Small intestine (tissue), 16 donors: ENCODE data around the gene DNAJA2. TPM values are rescaled to one million over a fixed set of nuclear protein-coding genes. Genes with fewer than 3 reads are reported as not detected.

Experiments used
- DNase-seq, 2 donors: peaks; one replicate each; pipeline versions ENCODE4 v3.0.0 to v3.0.0-alpha.2; 2013
- FAIRE-seq: peaks from 2 replicates; lab custom pipeline; 2012; peaks lifted over from hg19 to GRCh38; lab: Jason Lieb, UNC
- H3K27ac ChIP-seq, 3 donors: one replicate each; pipeline ENCODE4 v1.5.1; 2013; ENCODE audit warnings: low read length in 2 of 3, mild to moderate bottlenecking in 2 of 3, control low read depth in 1 of 3, inconsistent platforms in 1 of 3, low read depth in 1 of 3, moderate library complexity in 1 of 3
- H3K27me3 ChIP-seq, 3 donors: one replicate each; pipeline ENCODE4 v1.6.1; 2013; ENCODE audit warnings: low read length in 3 of 3, inconsistent platforms in 1 of 3; ENCODE audit not compliant: control insufficient read depth in 3 of 3, insufficient read depth in 3 of 3
- H3K36me3 ChIP-seq, 3 donors: one replicate each; pipeline ENCODE4 v1.6.1; 2013; ENCODE audit warnings: low read length in 3 of 3, inconsistent platforms in 1 of 3, low read depth in 1 of 3, mild to moderate bottlenecking in 1 of 3, moderate library complexity in 1 of 3; ENCODE audit not compliant: control insufficient read depth in 3 of 3, insufficient read depth in 2 of 3
- H3K4me1 ChIP-seq, 3 donors: one replicate each; pipeline ENCODE4 v1.6.1; 2013; ENCODE audit warnings: low read length in 2 of 3, inconsistent platforms in 1 of 3, low read depth in 1 of 3, mild to moderate bottlenecking in 1 of 3, moderate library complexity in 1 of 3; ENCODE audit not compliant: control insufficient read depth in 3 of 3, insufficient read depth in 2 of 3
- H3K4me3 ChIP-seq, 3 donors: one replicate each; pipeline ENCODE4 v1.5.1; 2013; ENCODE audit warnings: low read length in 3 of 3, control low read depth in 1 of 3, inconsistent platforms in 1 of 3, low read depth in 1 of 3, mild to moderate bottlenecking in 1 of 3, moderate library complexity in 1 of 3
- H3K9me3 ChIP-seq, 2 donors: one replicate each; pipeline ENCODE4 v1.6.1; 2013; ENCODE audit warnings: low read depth in 1 of 2, low read length in 1 of 2; ENCODE audit not compliant: control insufficient read depth in 2 of 2, insufficient read depth in 1 of 2
- WGBS, 3 donors: extraction: QIAGEN DNeasy Blood & Tissue Kit; methylation state at CpG; one replicate each; pipeline ENCODE4 v1.1.7; 2013; 5-methylcytosine and 5-hydroxymethylcytosine counted together
- long read RNA-seq, 10 donors: transcript quantifications; one replicate each; lab custom pipeline, GENCODE V29; 2026
- polyA plus RNA-seq, 4 donors: library from polyadenylated mRNA; stranded (reverse) in 3 of 4; unstranded in 1 of 4; fragments of 200-250 nt in 3 of 4; fragments of 120-200 nt in 1 of 4; gene quantifications; one replicate each; pipeline versions ENCODE4 v1.2.1 to v1.2.3, GENCODE V29; 2013
- donor health status: healthy with polysubstance abuse.
- donor health status: control.
- donor health status: control.
- donor health status: Bipolar disorder and iron deficiency.
- donor health status: healthy.

The DNAJA2 gene
- 10 to 100 TPM; 33.4 to 46.0 (median 39.4) TPM for polyA plus RNA-seq
- long read RNA-seq, donor 1, result 0 reads
- long read RNA-seq, donor 2, transcript DNAJA2-201 (9 exons, 3,122 nt), result major isoform, 5 of 5 reads
- long read RNA-seq, donor 2, partial matches to known transcripts, result 0 of 5 reads
- long read RNA-seq, donor 2, other reads (novel, unspliced or antisense), result 0 of 5 reads
- long read RNA-seq, donor 3, transcript DNAJA2-201 (9 exons, 3,122 nt), result major isoform, 10 of 10 reads
- long read RNA-seq, donor 3, partial matches to known transcripts, result 0 of 10 reads
- long read RNA-seq, donor 3, other reads (novel, unspliced or antisense), result 0 of 10 reads
- long read RNA-seq, donor 4, result 0 reads
- long read RNA-seq, donor 5, partial matches to known transcripts, result 0 of 5 reads
- long read RNA-seq, donor 5, other reads (novel, unspliced or antisense), result 0 of 5 reads
- long read RNA-seq, donor 6, transcript DNAJA2-201 (9 exons, 3,122 nt), result major isoform, 11 of 11 reads
- long read RNA-seq, donor 6, partial matches to known transcripts, result 0 of 11 reads
- long read RNA-seq, donor 6, other reads (novel, unspliced or antisense), result 0 of 11 reads
- long read RNA-seq, donor 7, transcript DNAJA2-201 (9 exons, 3,122 nt), result major isoform, 47 of 63 reads
- long read RNA-seq, donor 7, partial matches to known transcripts, result 16 of 63 reads
- long read RNA-seq, donor 7, other reads (novel, unspliced or antisense), result 0 of 63 reads
- long read RNA-seq, donor 8, partial matches to known transcripts, result 0 of 2 reads
- long read RNA-seq, donor 8, other reads (novel, unspliced or antisense), result 0 of 2 reads
- long read RNA-seq, donor 9, transcript DNAJA2-201 (9 exons, 3,122 nt), result major isoform, 5 of 5 reads
- long read RNA-seq, donor 9, partial matches to known transcripts, result 0 of 5 reads
- long read RNA-seq, donor 9, other reads (novel, unspliced or antisense), result 0 of 5 reads
- long read RNA-seq, donor 10, transcript DNAJA2-201 (9 exons, 3,122 nt), result major isoform, 11 of 19 reads
- long read RNA-seq, donor 10, partial matches to known transcripts, result 7 of 19 reads
- long read RNA-seq, donor 10, other reads (novel, unspliced or antisense), result 0 of 19 reads

GRCh38 chr16:46973207-46973995 is at the start of gene DNAJA2:
Gene DNAJA2, minus strand, starts transcription at chr16:46973674. Its CDS starts 102 bp downstream, at chr16:46973572.
- 0 to 1% (median 0%) methylated on average over 52 to 86 of the region's 86 CpGs for WGBS, 3 donors
- peaks cover 0 to 11% (median 4%) of the 10 kb centered on the region in 3 donors for H3K36me3 ChIP-seq
- H3K4me3 ChIP-seq, result peak within 1 kb of the TSS; percentile 79 to 99 (median 85)
- H3K27ac ChIP-seq, result peak within 1 kb of the TSS; percentile 97 to 99 (median 99)
- peak; percentile 88 to 97 for DNase-seq
- peaks cover 2 to 6% (median 3%) of the 10 kb centered on the region in 3 donors for H3K4me1 ChIP-seq
- no peak for FAIRE-seq
- no peaks in the 10 kb centered on the region for H3K27me3 ChIP-seq
- no peaks in the 10 kb centered on the region for H3K9me3 ChIP-seq

GRCh38 chr16:47019568-47019967 is 46.1 kb upstream of the DNAJA2 start:
- no peak for FAIRE-seq
- H3K4me1 ChIP-seq, result no peaks in the 10 kb centered on the region
- no peaks in the 10 kb centered on the region for H3K27me3 ChIP-seq
- whole genome bisulfite sequencing, 3 donors, result 84 to 93% (median 85%) methylated on average over 2 of the region's 2 CpGs
- no peaks in the 10 kb centered on the region for H3K9me3 ChIP-seq
- H3K36me3 ChIP-seq, result no peaks in the 10 kb centered on the region
- H3K27ac ChIP-seq, result no peak overlapping the region
- no peak for DNase-seq
- H3K4me3 ChIP-seq, result no peak overlapping the region

- H3K27ac ChIP-seq, result no peak overlapping the region
- H3K36me3 ChIP-seq, result no peaks in the 10 kb centered on the region
- no peak overlapping the region for H3K4me3 ChIP-seq
- H3K4me1 ChIP-seq, result no peaks in the 10 kb centered on the region
- no peaks in the 10 kb centered on the region for H3K27me3 ChIP-seq
- no peaks in the 10 kb centered on the region for H3K9me3 ChIP-seq
- 47 to 54% (median 50%) methylated on average over 14 of the region's 14 CpGs for WGBS, 3 donors
- peak; percentile 53 to 57 for DNase-seq
- FAIRE-seq, result no peak
These were observed 44.9 kb upstream of the DNAJA2 start for GRCh38 chr16:47018223-47018891.

GRCh38 chr16:47017636-47018035 is 44.2 kb upstream of the DNAJA2 start:
- no peak overlapping the region for H3K4me3 ChIP-seq
- WGBS, 3 donors, result 82 to 88% (median 84%) methylated on average over 5 of the region's 5 CpGs
- no peaks in the 10 kb centered on the region for H3K9me3 ChIP-seq
- FAIRE-seq, result no peak
- no peaks in the 10 kb centered on the region for H3K4me1 ChIP-seq
- H3K36me3 ChIP-seq, result no peaks in the 10 kb centered on the region
- H3K27me3 ChIP-seq, result no peaks in the 10 kb centered on the region
- no peak overlapping the region for H3K27ac ChIP-seq
- no peak for DNase-seq

- DNase-seq, result peak in 1 of 2 donors; percentile 33
- H3K4me1 ChIP-seq, result no peaks in the 10 kb centered on the region
- FAIRE-seq, result no peak
- H3K4me3 ChIP-seq, result no peak overlapping the region
- H3K36me3 ChIP-seq, result no peaks in the 10 kb centered on the region
- H3K27me3 ChIP-seq, result no peaks in the 10 kb centered on the region
- no peaks in the 10 kb centered on the region for H3K9me3 ChIP-seq
- WGBS, 3 donors, result 57 to 72% (median 61%) methylated on average over 6 of the region's 6 CpGs
- H3K27ac ChIP-seq, result no peak overlapping the region
These were observed 43.2 kb upstream of the DNAJA2 start for GRCh38 chr16:47016700-47017133.

GRCh38 chr16:47013910-47014309 is 40.4 kb upstream of the DNAJA2 start:
- H3K36me3 ChIP-seq, result no peaks in the 10 kb centered on the region
- FAIRE-seq, result no peak
- no peak for DNase-seq
- 85 to 93% (median 90%) methylated on average over 24 to 25 of the region's 25 CpGs for WGBS, 3 donors
- no peaks in the 10 kb centered on the region for H3K27me3 ChIP-seq
- H3K4me1 ChIP-seq, result no peaks in the 10 kb centered on the region
- H3K4me3 ChIP-seq, result no peak overlapping the region
- no peaks in the 10 kb centered on the region for H3K9me3 ChIP-seq
- H3K27ac ChIP-seq, result no peak overlapping the region

- FAIRE-seq (no peak), DNase-seq (no peak)
- Histone ChIP-seq H3K27ac (no peak overlapping the region), H3K9me3 (no peaks in the 10 kb centered on the region), H3K36me3 (no peaks in the 10 kb centered on the region), H3K4me1 (no peaks in the 10 kb centered on the region), H3K4me3 (no peak overlapping the region), H3K27me3 (no peaks in the 10 kb centered on the region)
- 90 to 95% (median 91%) methylated on average over 4 of the region's 4 CpGs for WGBS, 3 donors
These were observed 39.7 kb upstream of the DNAJA2 start for GRCh38 chr16:47013172-47013571.
